22Rv1 (cell line): Measurements from ENCODE around the gene PLEKHO1.

Source experiments
- ZFX ChIP-seq: fragments of 450-650 bp; IDR thresholded peaks from 2 replicates; pipeline ENCODE4 v1.6.1; 2017; ENCODE audit warnings: antibody characterized with exemption, borderline replicate concordance
- TF ChIP-seq, protein P1 (sequence below): fragments of 450-650 bp; IDR thresholded peaks from 2 replicates; pipeline ENCODE4 v1.5.1; 2017; ENCODE audit warnings: mild to moderate bottlenecking

- TF ChIP-seq, protein P1, sequence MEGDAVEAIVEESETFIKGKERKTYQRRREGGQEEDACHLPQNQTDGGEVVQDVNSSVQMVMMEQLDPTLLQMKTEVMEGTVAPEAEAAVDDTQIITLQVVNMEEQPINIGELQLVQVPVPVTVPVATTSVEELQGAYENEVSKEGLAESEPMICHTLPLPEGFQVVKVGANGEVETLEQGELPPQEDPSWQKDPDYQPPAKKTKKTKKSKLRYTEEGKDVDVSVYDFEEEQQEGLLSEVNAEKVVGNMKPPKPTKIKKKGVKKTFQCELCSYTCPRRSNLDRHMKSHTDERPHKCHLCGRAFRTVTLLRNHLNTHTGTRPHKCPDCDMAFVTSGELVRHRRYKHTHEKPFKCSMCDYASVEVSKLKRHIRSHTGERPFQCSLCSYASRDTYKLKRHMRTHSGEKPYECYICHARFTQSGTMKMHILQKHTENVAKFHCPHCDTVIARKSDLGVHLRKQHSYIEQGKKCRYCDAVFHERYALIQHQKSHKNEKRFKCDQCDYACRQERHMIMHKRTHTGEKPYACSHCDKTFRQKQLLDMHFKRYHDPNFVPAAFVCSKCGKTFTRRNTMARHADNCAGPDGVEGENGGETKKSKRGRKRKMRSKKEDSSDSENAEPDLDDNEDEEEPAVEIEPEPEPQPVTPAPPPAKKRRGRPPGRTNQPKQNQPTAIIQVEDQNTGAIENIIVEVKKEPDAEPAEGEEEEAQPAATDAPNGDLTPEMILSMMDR: no peak
- no peak for TF ChIP-seq ZFX
These were observed 26.9 kb downstream of the PLEKHO1 start for GRCh38 chr1:150176593-150176992.
